Fibroblast of the aortic adventitia (primary cell): ENCODE data around the gene RAI14. TPM values are rescaled to one million over a fixed set of nuclear protein-coding genes. Genes with fewer than 3 reads are reported as not detected.

ENCODE experiments used
- DNase-seq: peaks from one replicate; pipeline ENCODE4 v3.0.0-alpha.2; 2010; ENCODE audit warnings: low read depth
- H3K4me3 ChIP-seq: 2 replicates; pipeline ENCODE4 v1.5.1; 2011; ENCODE audit warnings: low read depth, mild to moderate bottlenecking, control low read depth, low read length, moderate library complexity
- total RNA-seq: library from RNA; depleted of rRNA; stranded (reverse); fragments of >200 nt; gene quantifications from 2 replicates; pipeline ENCODE4 v1.2.3, GENCODE V29; 2012; ENCODE audit warnings: low replicate concordance
- TF ChIP-seq, protein P1 (sequence below): IDR thresholded peaks from 2 replicates; pipeline ENCODE4 v1.5.1; 2011; ENCODE audit warnings: mild to moderate bottlenecking, low read length, control low read depth, inconsistent platforms; ENCODE audit not compliant: insufficient read depth

Gene RAI14
- total RNA-seq, 1 donor = 100 TPM

DNA sequence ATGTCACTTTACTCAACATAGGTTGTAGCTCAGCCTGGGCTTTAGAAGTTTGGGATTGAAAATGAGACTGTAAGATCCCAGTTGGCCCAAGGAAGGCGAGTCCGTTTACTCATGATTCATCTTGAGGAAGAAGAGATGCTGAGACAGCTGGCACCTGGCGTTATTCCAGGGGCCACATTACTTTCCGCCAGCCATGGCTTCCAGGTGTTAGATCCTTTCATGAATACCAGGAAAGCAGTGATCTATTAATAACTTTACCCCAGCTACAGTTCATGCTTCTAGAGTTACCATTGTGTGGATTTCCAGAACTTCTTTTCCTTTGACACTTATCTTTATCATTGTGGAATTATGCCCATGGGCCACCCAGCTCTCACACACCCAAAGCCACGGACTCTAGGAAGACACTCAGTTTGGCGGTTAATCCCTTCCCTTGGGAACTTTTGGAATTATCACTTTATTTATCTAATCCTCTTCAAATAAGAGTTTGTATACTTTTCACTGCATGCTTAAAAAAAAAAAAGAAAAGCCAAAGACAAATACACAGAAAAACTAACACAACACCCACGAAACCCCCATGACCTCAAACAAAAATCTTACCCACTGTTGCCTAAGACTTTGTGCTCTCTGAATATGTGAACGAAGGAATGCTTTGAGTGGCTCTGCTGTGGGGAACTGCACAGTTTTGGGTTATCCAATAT is 26.9 kb downstream of the RAI14 start:
- no peak overlapping the region for H3K4me3 ChIP-seq
- DNase-seq = peak; percentile 32

DNA sequence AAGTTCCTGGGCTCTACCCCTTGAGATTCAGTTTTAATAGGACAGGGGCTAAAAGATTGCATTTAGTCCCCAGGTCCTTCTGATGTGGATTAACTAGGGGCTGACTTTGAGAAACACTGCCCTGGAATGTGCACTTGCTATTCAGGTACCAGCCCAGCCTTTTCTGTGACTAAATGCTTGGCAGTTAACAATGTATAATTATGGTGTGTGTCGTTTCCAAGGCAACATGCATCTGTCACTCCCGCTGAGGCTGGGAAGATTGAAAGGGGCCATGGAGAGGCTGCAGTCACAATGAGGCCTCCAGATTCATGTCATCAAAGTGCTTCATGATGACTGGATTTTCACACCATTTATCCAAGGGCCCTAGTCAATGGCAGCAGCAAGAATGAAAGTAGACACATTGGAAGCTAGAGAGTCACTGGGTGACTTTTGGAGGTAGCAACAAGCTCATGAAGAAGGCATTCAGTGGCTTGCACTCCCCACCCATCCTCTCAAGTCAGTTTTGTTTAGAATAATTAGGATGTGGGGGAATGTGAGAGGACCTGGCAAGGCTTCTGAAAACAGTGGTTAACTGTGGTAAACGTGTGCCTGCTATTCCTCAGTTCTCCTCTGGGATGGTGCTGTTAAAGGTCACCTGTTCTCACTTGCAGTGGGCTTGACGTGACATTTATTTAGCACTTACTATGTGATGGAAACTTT is 28.3 kb downstream of the RAI14 start:
- TF ChIP-seq, protein P1, sequence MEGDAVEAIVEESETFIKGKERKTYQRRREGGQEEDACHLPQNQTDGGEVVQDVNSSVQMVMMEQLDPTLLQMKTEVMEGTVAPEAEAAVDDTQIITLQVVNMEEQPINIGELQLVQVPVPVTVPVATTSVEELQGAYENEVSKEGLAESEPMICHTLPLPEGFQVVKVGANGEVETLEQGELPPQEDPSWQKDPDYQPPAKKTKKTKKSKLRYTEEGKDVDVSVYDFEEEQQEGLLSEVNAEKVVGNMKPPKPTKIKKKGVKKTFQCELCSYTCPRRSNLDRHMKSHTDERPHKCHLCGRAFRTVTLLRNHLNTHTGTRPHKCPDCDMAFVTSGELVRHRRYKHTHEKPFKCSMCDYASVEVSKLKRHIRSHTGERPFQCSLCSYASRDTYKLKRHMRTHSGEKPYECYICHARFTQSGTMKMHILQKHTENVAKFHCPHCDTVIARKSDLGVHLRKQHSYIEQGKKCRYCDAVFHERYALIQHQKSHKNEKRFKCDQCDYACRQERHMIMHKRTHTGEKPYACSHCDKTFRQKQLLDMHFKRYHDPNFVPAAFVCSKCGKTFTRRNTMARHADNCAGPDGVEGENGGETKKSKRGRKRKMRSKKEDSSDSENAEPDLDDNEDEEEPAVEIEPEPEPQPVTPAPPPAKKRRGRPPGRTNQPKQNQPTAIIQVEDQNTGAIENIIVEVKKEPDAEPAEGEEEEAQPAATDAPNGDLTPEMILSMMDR = no peak
- no peak for DNase-seq
- H3K4me3 ChIP-seq = no peak overlapping the region

More for the DNA sequence above, 26.9 kb downstream of the RAI14 start:
- TF ChIP-seq, protein P1 = no peak

DNA sequence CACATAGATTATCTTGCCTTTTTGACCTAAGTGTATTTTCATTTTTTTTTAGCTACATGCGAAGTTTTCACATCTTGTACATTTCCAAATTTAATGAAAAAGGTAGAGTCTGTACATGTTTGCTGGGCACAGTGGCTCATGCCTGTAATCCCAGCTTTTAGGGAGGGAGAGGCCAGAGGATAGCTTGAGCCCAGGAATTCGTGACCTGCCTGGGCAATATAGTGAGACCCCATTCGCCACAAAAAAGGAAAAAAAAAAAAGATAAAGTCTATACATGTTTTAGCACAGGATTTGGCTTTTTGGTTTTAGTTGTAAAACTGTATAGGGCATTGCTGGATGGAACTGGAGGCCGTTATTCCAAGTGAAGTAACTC is 28.8 kb downstream of the RAI14 start:
- H3K4me3 ChIP-seq = no peak overlapping the region
- no peak for DNase-seq
- TF ChIP-seq, protein P1 = no peak

DNA sequence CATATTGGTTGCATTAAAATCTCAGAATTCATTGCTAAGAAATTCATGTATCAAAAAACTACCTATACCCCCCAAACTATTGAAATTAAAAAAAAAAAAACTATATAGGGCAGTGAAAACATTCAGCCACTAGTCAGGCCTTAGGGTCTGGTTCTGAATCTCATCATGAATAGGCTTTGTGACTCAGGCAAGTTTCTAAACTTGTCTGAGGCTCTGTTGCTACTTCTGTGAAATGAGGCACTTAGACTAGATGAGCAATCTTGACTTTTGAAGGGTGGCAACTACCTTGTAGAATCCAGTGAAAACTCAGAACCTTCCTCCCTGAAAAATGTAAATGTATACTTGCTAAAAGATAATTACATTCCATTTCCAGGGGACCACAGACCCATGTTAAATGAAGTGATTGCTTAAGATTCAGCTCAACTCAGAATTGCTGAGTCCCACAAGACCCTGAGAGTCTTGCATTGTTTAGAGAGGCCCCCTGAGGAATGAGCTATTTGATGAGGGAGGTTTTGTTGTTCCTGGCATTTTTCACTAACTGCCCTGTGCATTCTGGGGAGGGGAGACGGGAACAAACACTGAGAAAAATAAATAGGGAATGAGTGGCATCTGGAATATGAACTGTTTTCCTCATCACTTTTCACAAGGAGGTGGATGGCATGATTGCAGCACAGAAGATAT is 29.5 kb downstream of the RAI14 start:
- no peak overlapping the region for H3K4me3 ChIP-seq
- TF ChIP-seq, protein P1 = peak; percentile 4
- peak; percentile 65 for DNase-seq

DNA sequence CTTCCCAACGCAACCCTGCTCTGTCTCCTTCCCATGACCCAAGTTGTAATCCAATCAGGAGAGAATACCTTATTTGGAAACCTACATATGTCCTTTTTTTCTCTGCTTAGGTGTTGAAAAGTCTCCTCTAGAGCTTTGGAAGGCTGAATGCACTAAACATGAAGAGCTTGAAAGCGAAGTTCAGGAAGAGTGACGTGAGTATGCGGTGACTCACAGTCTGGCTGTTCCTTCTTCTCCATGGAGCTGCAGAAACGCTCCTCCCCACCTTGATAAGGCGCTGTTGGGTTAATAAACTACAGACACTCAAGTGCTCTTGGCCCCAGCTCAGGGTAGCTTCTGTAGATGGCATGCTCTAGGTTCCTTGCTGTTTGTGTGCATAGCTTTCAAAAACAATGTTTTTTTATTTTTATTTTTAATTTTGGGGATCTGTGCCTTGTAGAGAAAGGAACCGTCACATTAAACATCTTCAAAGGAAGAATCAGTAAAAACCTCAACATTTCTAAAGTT is 30.7 kb downstream of the RAI14 start:
- DNase-seq = peak; percentile 99
- TF ChIP-seq, protein P1 = peak; percentile 8
- peak overlapping the region; percentile 32 for H3K4me3 ChIP-seq

DNA sequence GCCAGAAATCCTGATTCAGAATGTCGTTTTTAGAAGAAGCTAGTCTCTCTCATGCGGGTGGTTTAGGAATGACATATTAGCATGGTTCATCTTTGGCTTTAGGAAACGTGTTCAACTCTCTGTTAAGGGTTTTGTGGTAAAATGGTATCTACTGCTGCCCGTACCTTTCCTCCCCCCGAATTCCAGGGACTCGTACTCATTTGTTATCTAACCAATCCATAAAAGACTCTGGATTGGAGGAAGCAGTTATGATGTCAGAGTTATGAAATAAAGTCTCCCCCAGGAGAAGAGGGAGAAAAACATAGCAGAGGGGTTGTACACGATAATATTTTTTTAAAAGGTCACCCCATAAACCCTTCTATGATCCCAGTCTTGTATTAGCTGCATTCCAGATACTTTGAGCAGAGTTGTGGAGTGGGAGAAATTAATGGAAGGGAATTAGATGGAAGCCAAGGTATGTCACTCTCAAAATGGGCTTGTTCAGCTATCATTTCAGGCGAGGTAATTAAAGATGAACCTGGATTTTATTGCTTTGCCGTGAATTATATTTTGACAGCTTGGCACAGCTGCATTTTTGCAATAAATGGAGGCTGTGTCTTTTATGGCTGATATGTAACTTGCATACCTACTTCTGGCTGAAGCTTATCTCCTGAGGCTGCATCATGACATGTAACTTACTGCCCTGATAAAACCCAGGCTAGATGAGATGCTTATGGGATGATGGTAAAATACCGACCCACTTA is 31.3 kb downstream of the RAI14 start:
- H3K4me3 ChIP-seq = peak overlapping the region; percentile 19
- TF ChIP-seq, protein P1 = no peak
- DNase-seq = peak; percentile 93
